ENCODE results near the gene DYNC1H1.

Gene DYNC1H1

DNA sequence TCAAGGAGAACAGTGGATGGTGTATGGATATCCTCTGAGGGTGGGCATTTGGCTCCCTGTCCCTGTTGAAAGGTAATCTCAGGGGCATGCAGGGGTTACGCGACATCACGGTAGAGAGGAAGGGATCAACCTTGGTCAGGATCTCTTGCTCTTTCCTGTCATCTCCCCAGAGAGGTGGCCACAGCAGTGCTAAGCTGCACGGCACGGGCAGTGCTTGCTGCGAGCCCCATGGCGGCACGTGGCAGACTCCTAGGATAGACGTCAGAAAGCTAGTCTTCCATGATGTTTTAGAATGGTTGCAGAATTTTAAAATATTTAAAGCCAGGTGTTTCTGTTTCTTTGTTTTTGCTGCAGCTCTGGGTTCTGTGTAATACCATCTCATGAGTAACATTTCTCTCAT is 41.0 kb downstream of the DYNC1H1 start:
- FAIRE-seq = no peak

DNA sequence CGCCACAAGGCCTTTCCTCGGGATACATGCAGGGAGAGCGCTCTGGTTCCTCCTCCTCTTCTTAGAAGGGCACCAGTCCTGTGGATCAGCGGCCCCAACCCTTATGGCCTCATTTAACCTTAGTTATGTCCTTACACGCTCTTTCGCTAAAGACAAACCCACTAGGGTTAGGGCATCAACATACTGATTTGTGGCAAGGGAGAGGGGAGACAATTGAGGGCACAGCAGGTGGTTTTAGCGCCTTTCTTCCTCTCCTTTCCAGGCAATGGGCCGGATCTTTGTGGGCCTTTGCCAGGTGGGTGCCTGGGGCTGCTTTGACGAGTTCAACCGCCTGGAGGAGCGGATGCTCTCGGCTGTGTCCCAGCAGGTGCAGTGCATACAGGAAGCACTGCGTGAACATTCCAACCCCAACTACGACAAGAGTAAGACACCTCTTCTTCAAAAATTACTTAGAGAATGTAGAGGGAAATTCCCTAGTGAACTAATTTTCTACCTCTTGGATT is 43.6 kb downstream of the DYNC1H1 start:
- no peak for FAIRE-seq

DNA sequence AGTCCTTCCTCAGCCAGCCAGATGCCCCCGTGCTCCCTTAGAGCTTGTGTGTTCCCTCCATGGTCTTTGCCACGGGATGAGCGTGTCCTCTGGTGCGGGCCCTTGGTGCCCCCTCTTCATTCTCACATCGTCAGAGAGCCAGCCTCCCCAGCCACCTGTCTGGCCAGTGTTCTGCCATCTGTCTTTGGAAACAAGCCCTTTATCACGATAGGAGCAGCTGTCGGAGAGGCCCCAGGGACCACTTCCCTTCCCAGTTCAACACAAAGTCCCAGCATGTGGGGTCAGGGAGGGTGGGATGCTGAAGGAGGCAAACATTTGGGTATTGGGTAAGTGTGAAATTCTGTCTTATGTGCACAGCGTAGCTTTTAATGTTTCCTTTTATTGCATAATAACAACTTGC is 44.5 kb downstream of the DYNC1H1 start:
- FAIRE-seq = no peak

DNA sequence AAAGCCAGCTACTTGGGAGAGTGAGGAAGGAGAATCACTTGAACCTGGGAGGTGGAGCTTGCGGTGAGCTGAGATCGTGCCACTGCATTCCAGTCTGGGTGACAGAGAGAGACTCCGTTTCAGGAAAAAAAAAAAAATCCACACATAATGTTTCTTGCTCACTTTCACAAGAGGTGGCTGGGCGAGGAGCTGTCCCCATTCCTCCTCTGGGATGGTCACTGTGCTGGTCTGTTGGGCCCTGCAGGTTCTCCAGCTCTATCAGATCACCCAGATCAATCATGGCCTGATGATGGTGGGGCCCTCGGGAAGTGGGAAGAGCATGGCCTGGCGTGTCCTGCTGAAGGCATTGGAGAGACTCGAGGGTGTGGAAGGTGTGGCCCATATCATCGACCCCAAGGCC is 47.3 kb downstream of the DYNC1H1 start:
- no peak for FAIRE-seq

DNA sequence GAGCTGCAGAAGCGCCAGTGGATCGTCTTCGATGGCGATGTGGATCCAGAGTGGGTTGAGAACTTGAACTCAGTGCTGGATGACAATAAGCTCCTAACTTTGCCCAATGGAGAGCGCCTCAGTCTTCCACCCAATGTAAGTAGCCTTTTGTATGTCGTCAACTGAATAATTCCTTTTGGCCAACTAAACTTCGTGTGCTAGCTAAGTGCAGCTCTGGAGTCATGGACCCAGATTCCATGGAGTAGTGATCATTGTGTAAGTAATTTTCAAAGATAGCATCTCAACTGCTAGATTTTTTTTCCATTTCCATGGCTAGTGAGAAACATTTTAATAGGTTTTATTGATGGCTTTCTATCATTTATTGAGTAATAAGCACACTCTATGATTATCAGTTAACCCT is 48.0 kb downstream of the DYNC1H1 start:
- no peak for FAIRE-seq

DNA sequence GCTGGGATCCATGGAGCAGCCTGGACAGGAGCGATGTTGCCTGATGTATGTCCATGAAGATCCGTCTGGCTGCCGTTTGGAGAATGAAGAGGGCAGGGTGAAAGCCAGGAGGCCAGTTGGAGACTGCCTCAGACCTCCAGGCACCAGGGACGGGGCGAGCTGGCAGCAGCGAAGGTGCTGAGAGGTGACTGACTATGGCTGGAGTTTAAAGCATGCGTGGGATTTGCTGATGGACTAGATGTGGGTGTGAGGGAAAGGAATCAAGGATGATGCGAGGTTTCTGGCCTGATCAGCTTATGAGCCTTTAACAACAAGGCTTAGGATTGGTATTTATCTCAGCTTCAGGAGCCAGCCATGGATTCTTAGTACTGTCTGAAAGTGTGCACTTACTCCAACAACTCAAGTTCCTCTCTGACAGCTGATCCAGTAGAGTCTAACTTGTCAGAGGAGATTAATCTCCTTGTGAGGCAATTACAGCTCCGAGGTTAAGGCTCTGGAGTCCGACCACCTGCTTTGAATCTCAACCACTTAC is 49.4 kb downstream of the DYNC1H1 start:
- FAIRE-seq = no peak

DNA sequence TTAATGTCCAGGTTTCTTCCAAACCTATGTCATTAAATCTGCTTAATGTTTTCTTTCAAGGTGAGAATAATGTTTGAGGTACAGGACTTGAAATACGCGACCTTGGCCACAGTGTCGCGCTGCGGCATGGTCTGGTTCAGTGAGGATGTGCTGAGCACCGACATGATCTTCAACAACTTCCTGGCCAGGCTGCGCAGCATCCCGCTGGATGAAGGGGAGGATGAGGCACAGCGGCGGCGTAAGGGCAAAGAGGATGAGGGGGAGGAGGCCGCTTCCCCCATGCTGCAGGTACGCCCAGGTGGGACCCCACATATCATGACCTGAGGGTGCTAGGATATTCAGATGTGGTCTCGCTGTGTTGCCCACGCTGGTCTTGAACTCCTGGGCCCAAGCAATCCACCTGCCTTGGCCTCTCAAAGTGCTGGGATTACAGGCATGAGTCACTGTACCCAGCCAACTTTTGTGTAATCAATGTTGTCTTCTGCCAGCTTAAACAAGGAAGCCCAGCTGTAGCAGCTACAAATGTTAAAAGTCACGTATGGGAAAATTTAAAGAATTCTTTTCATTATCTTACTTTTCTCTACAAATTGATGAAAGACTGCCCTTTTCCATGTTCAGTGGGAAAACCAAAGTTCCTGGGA is 50.8 kb downstream of the DYNC1H1 start:
- no peak for FAIRE-seq

DNA sequence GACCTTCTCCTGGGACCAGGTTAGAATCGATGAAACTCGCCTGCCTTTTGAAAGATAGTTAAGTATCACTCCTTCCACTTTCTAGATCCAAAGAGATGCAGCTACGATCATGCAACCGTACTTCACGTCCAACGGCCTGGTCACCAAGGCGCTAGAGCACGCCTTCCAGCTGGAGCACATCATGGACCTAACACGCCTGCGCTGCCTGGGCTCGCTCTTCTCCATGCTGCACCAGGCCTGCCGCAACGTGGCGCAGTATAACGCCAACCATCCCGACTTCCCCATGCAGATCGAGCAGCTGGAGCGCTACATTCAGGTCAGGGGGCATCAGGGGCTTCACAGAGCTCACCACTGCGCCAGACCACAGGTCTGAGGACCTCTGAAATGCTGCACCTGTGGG is 51.4 kb downstream of the DYNC1H1 start:
- no peak for FAIRE-seq

DNA sequence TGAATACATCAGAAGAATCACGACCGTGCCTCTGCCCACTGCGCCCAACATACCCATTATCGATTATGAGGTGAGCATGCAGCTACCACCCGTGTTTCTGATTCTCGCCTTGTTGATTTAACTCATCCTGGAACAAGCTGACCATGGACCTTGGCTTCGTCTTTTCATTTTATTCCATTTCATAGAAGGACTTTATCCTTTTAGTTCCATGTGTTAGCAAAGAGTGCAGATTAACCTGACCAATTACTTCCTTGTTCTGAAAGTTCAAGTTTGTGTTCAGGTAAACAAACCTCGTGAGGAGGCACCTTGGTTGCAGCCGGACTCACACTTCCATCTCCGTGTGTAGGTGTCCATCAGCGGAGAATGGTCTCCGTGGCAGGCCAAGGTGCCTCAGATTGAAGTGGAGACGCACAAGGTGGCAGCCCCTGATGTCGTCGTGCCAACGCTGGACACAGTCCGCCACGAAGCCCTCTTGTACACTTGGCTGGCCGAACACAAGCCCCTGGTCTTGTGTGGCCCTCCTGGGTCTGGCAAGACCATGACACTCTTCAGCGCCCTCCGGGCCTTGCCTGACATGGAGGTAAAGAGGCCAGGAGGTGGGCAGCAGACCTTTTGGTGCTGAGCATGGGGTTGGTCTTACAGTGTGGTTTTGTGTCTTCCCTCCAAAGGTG is 52.2 kb downstream of the DYNC1H1 start:
- FAIRE-seq = no peak

DNA sequence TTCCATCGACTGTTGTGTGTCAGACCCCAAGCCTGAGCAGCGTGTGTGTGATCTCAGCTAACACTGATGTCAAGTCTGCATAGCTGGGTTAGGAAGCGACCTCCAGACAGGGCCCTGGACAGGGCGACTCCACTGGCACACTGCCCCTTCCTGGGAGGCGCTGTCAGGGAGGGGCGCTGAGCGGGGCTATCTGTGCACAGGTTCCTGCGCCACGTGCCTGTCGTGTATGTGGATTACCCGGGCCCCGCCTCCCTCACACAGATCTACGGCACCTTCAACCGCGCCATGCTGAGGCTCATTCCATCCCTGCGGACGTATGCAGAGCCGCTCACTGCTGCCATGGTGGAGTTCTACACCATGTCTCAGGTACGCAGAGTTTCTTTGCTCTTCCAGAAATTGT is 53.9 kb downstream of the DYNC1H1 start:
- no peak for FAIRE-seq

DNA sequence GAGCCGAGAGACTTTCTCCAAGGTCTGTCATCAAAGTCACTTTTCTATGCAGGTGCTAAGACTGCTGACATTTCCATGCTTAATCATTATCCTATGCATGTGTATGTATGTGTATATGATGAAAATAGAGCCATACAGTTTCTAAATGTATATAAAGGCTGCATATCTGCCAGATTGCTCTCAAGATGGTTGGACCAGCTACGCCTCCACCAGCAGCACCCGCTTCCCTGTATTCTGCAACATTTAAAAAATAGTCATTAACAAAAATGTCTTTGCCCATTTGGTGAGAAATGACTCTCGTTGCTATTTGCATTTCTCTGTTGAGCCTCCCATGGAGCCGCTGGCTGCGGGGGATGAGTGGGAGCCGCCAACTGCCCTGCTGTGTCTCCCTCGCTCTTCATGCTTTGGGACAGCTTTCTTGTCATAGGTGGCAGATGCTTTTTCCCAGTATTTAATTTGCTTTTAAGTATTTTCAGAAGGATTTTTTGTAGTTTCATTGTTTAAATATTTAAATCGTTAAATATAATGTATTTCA is 54.7 kb downstream of the DYNC1H1 start:
- FAIRE-seq = no peak

DNA sequence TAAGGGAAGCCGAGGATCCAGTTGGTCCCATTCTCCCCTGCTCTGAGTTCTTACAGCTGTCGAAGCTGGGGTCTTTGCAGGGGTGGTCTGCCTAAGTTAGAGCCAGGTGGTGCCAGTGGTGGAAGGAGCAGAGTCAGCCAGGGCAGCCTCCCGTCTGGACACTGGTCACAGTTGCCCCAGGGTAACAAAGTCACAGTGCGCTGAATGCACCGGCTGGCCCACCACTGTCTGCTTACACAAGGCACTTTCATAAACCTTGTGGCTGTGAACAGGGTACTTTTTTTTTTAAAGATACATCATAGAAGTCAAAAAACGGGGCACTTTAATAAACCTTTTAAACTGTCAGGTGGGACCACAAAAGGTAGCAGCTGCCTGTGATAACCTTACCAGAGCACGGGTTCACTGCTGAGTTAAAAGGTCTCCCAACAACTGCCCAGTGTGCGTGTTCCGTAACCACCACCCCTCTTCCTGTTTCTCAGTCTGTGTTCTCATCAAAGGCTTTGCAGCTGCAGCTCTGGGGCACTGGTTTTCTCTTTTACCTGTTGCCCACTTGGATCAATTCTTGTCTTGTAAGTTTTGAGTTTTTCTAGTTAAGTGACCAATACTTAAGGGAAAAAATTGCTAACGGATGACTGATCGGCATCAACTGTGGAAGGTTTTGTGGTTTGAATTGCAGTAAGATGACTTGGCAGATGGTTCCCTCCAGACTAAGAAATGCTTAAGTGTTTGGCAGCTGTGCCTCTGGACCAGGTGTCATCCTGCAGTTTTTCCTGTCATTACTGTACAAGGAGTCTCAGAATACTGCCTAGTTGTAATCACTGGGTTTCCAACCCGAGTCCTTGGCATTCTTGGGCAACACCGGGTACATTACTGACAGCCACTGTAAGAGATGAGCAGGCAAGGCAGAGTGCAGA is 55.9 kb downstream of the DYNC1H1 start:
- no peak for FAIRE-seq

DNA sequence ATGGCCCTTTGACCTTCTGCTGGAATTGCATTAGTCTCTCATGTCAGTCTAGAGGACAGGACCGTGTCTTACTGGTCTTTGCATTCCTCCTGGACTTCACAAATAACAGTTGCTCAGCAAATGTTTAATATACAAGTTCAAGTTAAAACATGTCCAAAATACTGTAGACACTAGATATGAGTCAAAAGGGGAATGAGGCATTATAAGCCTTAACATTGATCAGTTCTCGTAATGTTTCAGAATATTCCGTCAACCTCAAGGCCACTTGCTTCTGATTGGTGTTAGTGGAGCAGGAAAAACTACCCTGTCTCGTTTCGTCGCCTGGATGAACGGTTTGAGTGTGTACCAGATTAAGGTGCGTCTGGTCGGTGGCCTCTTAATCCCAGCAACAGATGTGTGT is 62.6 kb downstream of the DYNC1H1 start:
- no peak for FAIRE-seq

DNA sequence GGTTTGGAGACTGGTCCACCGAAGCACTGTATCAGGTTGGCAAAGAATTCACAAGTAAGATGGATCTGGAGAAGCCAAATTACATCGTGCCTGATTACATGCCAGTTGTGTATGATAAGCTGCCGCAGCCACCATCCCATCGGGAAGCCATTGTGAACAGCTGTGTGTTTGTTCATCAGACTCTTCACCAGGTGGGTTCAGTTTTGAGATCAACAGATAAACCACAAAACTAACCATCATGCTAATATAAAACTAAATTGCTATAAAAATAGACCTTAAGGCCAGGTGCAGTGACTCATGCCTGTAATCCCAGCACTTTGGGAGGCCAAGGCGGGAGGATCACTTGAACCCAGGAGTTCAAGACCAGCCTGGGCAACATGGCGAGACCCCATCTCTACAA is 63.6 kb downstream of the DYNC1H1 start:
- FAIRE-seq = no peak

DNA sequence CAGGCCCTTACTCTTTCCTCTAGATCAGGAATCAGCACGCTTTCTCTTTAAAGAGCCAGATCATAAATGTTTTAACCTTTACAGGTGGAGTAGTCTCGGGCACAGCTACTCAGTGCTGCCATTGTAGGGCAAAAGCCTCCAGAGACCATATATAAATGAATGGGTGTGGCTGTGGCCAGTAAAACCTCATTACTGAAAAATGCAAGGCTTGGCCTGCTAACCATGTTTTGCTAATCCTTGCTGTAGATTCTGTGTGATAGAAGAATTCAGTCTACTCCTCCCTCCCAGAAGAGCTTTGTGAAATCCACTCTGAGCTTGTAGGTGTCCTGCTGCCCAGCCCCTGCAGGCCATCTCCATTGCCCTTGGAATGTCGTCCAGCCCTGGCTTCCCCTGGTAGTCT is 64.4 kb downstream of the DYNC1H1 start:
- no peak for FAIRE-seq

DNA sequence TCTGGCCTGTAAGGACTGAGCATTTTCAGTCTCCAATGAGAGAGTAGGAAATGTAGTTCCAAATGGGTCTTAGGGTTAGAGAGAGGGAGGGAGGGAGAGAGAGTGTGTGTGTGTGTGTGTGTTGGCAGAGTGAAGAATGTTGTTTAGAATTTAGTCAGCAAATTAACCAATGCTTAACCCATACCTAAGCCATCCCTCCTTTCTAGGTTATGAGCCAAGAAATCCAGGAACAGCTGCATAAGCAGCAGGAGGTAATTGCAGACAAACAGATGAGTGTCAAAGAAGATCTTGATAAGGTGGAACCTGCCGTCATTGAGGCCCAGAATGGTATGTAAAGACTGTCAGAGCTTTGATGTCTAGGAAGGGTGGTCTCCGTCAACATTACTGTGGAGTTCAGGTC is 65.6 kb downstream of the DYNC1H1 start:
- no peak for FAIRE-seq

DNA sequence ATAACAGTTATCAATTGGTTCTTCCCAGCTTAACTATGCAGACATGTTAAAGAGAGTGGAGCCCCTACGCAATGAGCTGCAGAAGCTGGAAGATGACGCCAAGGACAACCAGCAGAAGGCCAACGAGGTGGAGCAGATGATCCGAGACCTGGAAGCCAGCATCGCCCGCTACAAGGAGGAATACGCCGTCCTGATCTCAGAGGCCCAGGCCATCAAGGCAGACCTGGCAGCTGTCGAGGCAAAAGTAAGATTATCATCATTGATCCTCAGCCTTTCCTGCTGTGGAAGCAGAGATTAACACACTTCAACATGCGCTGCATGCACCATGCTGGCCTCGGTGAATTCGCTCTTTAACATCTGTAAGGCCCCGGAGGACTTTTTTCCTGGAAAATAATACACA is 68.9 kb downstream of the DYNC1H1 start:
- no peak for FAIRE-seq

DNA sequence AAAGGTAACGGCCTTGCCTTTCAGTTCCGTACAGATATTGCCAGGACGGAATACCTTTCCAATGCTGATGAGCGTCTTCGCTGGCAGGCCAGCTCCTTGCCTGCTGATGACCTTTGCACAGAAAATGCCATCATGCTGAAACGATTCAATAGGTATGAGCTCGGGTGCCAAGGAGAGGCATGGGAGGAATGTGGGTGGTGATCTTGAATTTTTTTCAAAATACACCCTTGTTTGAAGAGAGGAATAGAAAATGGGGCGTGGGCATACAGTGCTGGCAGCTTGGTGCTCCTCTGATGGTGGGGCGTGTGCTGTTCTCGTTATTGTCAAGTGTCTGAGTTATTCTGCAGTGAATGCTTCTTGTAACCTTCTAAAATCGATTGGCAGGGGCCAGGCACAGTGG is 69.9 kb downstream of the DYNC1H1 start:
- FAIRE-seq = no peak

DNA sequence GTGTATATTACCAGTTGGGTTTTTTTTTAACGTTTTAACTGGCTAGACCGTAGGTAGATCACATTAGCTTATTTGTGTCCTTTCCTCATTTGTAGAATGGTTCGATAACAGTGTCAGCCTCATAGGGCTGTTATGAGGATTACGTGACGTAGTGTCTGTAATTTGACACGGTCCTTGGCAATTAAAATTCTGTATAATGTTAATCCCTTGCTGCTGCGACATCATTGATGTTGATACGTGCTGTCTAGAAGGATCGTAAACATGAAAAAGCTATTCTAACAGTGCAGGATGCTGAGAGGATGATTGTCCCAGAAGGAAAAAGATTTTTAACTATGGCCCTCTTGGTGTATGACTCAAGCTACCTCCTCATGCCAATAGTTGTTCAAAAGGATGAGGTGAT is 71.5 kb downstream of the DYNC1H1 start:
- no peak for FAIRE-seq

DNA sequence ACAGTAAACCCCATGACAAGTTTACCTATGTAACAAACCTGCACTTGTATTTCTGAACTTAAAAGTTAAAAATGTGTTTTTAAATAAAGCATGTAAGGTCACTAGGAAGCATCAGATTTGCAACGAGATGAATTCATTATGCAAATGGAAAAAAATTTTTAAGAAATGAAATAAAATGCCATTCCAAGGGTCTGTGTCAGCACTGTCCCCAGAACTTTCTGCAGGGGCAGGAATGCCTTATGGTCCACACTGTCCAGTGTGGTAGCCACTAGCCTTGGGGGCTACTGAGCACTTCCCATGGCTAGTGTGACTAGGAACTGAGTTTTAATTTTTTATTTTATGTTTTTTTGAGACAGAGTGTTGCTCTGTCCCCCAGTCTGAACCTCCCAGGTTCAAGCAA is 73.3 kb downstream of the DYNC1H1 start:
- no peak for FAIRE-seq

DNA sequence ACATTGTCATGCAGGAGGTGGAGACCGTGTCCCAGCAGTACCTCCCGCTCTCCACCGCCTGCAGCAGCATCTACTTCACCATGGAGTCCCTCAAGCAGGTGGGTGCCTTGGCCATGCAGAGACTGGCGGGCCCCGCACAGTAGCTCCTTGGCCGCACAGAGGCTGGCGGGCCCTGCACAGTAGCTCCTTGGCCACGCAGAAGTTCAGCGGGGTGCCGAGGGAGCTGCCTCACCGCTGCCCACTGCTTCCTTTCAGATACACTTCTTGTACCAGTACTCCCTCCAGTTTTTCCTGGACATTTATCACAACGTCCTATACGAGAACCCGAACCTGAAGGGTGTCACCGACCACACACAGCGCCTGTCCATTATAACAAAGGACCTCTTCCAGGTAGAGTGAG is 74.8 kb downstream of the DYNC1H1 start:
- FAIRE-seq = no peak

DNA sequence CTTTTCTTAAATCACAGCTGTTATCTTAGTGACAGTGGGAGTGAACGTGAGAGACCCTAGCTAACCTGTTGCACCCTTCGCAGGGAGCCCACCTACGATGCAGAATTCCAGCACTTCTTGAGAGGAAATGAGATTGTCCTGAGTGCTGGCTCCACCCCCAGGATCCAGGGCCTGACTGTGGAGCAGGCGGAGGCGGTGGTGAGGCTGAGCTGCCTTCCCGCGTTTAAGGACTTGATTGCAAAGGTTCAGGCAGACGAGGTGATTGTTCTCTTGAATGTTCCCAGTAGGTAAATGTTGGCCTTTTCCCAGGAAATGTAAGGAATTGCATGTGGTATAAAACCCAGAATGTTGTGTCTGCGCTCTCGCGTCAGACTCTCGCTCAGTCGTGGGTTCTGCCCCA is 75.8 kb downstream of the DYNC1H1 start:
- no peak for FAIRE-seq

DNA sequence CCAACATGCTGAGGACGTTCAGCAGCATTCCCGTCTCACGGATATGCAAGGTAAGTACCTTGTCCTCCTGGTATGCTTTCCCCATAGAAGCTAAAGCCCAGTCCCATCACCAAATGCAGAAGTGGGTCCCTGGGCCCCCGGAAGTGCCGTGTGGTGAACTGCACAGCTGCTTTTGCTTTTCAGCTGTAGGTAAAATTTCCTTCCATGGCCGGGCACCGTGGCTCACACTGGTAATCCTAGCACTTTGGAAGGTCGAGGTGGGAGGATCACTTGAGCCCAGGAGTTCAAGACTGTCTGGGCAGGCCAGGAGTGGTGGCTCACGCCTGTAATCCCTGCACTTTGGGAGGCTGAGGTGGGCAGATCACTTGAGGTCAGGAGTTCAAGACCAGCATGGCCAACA is 78.3 kb downstream of the DYNC1H1 start:
- FAIRE-seq = no peak
